MM.1S (cell line): ENCODE results near the gene AIMP1.

Experiments
- DNase-seq: peaks from one replicate; pipeline ENCODE4 v3.0.0-alpha.2; 2015
- H2AFZ ChIP-seq: fragments of 300-600 bp; sonication (generic); 2 replicates; pipeline ENCODE4 v1.6.0; 2016; ENCODE audit warnings: antibody characterized with exemption, low read length
- H3F3A ChIP-seq: fragments of 300-600 bp; sonication (generic); 2 replicates; pipeline ENCODE4 v1.6.1; 2016; ENCODE audit warnings: mild to moderate bottlenecking, antibody characterized with exemption, low read length, moderate library complexity, mixed read lengths; ENCODE audit not compliant: insufficient read depth
- H3K27ac ChIP-seq: fragments of 300-600 bp; sonication (generic); 2 replicates; pipeline ENCODE4 v1.5.1; 2016; ENCODE audit warnings: mild to moderate bottlenecking, low read length
- H3K27me3 ChIP-seq: fragments of 300-600 bp; sonication (generic); replicated peaks from 2 replicates; pipeline ENCODE4 v1.6.0; 2016; ENCODE audit warnings: low read length; ENCODE audit not compliant: insufficient read depth
- H3K36me3 ChIP-seq: fragments of 300-600 bp; sonication (generic); replicated peaks from 2 replicates; pipeline ENCODE4 v1.6.1; 2016; ENCODE audit warnings: mild to moderate bottlenecking, low read length, mixed read lengths; ENCODE audit not compliant: insufficient read depth
- H3K4me1 ChIP-seq: fragments of 300-600 bp; sonication (generic); 2 replicates; pipeline ENCODE4 v1.6.1; 2016; ENCODE audit warnings: low read length, mixed read lengths
- H3K4me2 ChIP-seq: fragments of 300-600 bp; sonication (generic); 2 replicates; pipeline ENCODE4 v1.6.0; 2016; ENCODE audit warnings: low read depth, low read length
- H3K4me3 ChIP-seq: fragments of 300-600 bp; sonication (generic); 2 replicates; pipeline ENCODE4 v1.5.1; 2016; ENCODE audit warnings: low read length, mixed read lengths
- H3K79me2 ChIP-seq: fragments of 300-600 bp; sonication (generic); 2 replicates; pipeline ENCODE4 v1.6.1; 2016; ENCODE audit warnings: mixed run types, low read length, mixed read lengths
- H3K9ac ChIP-seq: fragments of 300-600 bp; sonication (generic); 2 replicates; pipeline ENCODE4 v1.6.1; 2016; ENCODE audit warnings: low read length, mixed read lengths
- H3K9me2 ChIP-seq: fragments of 300-600 bp; sonication (generic); replicated peaks from 2 replicates; pipeline ENCODE4 v1.6.1; 2016; ENCODE audit warnings: mild to moderate bottlenecking, low read length, mixed read lengths; ENCODE audit not compliant: insufficient read depth
- H3K9me3 ChIP-seq: fragments of 300-600 bp; sonication (generic); replicated peaks from 2 replicates; pipeline ENCODE4 v1.6.1; 2016; ENCODE audit warnings: mild to moderate bottlenecking, low read length, mixed read lengths; ENCODE audit not compliant: insufficient read depth
- H4K20me1 ChIP-seq: fragments of 300-600 bp; sonication (generic); 2 replicates; pipeline ENCODE4 v1.6.1; 2016; ENCODE audit warnings: mild to moderate bottlenecking, low read length, moderate library complexity, mixed read lengths; ENCODE audit not compliant: insufficient read depth
- EZH2 ChIP-seq: fragments of 300-600 bp; sonication (generic); optimal IDR thresholded peaks from 2 replicates; pipeline ENCODE3; 2017; ENCODE audit warnings: low read depth, mild to moderate bottlenecking, antibody characterized with exemption, low read length, mixed read lengths
- EZH2phosphoT487 ChIP-seq: fragments of 300-600 bp; sonication (generic); IDR thresholded peaks from 2 replicates; pipeline ENCODE4 v1.6.1; 2018; ENCODE audit warnings: antibody characterized with exemption, low read length
- TF ChIP-seq, protein P1 (sequence below): fragments of 300-600 bp; sonication (generic); IDR thresholded peaks from 2 replicates; pipeline ENCODE4 v1.5.1; 2016; ENCODE audit warnings: antibody characterized with exemption, low read length, mixed read lengths

AIMP1 gene

DNA sequence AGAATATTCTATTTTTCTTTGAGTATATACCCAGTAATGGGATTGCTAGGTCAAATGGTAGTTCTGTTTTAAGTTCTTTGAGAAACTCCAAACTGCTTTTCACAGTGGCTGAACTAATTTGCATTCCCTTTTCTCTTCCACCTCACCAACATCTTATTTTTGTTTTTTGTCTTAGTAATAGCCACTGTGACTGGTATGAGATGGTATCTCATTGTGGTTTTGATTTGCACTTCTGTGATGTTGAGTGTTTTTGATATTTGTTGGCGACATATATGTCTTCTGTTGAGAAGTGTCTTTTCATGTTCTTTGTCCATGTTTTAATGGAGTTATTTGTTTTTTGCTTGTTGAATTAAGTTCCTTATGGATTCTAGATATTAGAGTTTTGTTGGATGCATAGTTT lies 24.4 kb downstream of the AIMP1 start:
- Histone ChIP-seq H3K4me1 (no peaks in the 10 kb centered on the region), H3K36me3 (0 out of 2 replicates have a peak, but pooled peaks cover 6% of the 10 kb centered on the region), H4K20me1 (0 out of 2 replicates have a peak, but pooled peaks cover 5% of the 10 kb centered on the region), H3K4me3 (no peak overlapping the region), H3K9ac (no peak overlapping the region), H3F3A (no peaks in the 10 kb centered on the region), H3K4me2 (no peak overlapping the region), H3K79me2 (peaks cover 48% of the 10 kb centered on the region), H3K27ac (no peak overlapping the region), H3K9me2 (no peaks in the 10 kb centered on the region), H2AFZ (no peak overlapping the region), H3K27me3 (no peaks in the 10 kb centered on the region), H3K9me3 (no peaks in the 10 kb centered on the region)
- TF ChIP-seq EZH2phosphoT487 (no peak), EZH2 (no peak)
- TF ChIP-seq, protein P1, sequence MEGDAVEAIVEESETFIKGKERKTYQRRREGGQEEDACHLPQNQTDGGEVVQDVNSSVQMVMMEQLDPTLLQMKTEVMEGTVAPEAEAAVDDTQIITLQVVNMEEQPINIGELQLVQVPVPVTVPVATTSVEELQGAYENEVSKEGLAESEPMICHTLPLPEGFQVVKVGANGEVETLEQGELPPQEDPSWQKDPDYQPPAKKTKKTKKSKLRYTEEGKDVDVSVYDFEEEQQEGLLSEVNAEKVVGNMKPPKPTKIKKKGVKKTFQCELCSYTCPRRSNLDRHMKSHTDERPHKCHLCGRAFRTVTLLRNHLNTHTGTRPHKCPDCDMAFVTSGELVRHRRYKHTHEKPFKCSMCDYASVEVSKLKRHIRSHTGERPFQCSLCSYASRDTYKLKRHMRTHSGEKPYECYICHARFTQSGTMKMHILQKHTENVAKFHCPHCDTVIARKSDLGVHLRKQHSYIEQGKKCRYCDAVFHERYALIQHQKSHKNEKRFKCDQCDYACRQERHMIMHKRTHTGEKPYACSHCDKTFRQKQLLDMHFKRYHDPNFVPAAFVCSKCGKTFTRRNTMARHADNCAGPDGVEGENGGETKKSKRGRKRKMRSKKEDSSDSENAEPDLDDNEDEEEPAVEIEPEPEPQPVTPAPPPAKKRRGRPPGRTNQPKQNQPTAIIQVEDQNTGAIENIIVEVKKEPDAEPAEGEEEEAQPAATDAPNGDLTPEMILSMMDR = no peak
- DNase-seq = no peak

DNA sequence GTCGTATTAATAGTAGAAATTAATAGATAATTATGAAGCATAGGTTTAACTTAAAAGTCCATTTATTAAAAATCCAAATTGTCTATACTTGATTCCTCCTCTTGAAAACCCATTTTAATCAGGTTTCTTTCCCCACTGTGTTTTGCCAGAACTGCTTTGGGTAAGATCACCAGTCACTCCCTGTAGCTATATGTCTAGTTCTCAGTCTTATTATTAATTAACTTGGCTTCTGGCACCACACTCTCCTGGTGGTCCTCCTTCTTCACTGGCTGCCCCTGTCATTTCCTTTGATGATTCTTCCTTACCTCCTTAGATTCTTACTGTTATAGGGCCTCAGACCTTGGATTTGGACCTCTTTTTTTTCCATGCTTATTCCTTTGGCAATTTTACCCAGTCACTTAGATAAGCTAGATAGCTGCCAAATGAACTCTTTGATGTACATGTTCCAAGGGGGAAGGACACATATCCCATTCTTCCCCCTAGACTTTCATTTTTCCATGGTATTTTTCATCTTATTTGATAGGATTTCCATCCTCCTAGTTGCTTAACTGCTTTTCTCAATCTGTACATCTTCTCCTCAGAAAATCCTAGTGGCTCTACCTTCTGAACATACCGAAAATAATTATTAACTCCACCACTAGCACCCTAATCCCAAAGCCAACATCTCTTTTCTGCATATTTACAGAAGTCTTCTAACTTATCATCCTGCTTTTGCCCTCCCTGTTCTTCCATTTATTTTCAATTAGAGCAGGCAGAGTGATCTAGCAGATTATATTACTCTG lies 27.7 kb downstream of the AIMP1 start:
- H3K4me3 ChIP-seq = no peak overlapping the region
- peaks cover 48% of the 10 kb centered on the region for H3K79me2 ChIP-seq
- H4K20me1 ChIP-seq = 0 out of 2 replicates have a peak, but pooled peaks cover 5% of the 10 kb centered on the region
- H2AFZ ChIP-seq = no peak overlapping the region
- no peak overlapping the region for H3K27ac ChIP-seq
- H3F3A ChIP-seq = no peaks in the 10 kb centered on the region
- no peaks in the 10 kb centered on the region for H3K4me1 ChIP-seq
- H3K4me2 ChIP-seq = no peak overlapping the region
- no peak overlapping the region for H3K9ac ChIP-seq
- no peak for DNase-seq
- no peaks in the 10 kb centered on the region for H3K9me3 ChIP-seq
- no peaks in the 10 kb centered on the region for H3K27me3 ChIP-seq
- TF ChIP-seq EZH2phosphoT487 = no peak
- no peak for TF ChIP-seq EZH2
- TF ChIP-seq, protein P1 = no peak
- no peaks in the 10 kb centered on the region; the same call in 1 of the 2 replicates for H3K36me3 ChIP-seq
- no peaks in the 10 kb centered on the region for H3K9me2 ChIP-seq

DNA sequence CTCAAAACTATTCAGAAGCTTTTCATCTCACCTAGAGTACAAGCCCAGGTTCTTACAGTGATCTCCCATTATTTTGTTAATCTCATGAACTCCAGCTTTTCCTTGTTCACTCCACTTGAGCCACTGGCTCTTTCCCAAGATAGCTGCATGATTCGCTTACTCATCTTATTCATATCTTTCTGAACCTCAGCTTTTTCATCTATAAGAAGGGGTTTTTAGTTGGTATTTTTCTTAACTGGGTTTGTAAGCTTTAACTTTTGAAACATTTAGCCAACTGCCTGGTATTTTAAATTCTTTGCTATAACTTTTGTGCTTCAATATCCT lies 28.3 kb downstream of the AIMP1 start:
- Histone ChIP-seq H2AFZ (no peak overlapping the region), H3K9me3 (no peaks in the 10 kb centered on the region), H3K27me3 (no peaks in the 10 kb centered on the region), H3K4me1 (no peaks in the 10 kb centered on the region), H3K4me3 (no peak overlapping the region), H3K9me2 (no peaks in the 10 kb centered on the region), H4K20me1 (0 out of 2 replicates have a peak, but pooled peaks cover 5% of the 10 kb centered on the region), H3K36me3 (no peaks in the 10 kb centered on the region; the same call in 1 of the 2 replicates), H3K79me2 (peaks cover 48% of the 10 kb centered on the region), H3F3A (no peaks in the 10 kb centered on the region), H3K9ac (no peak overlapping the region), H3K4me2 (no peak overlapping the region), H3K27ac (no peak overlapping the region)
- no peak for DNase-seq
- no peak for TF ChIP-seq EZH2phosphoT487
- TF ChIP-seq, protein P1 = no peak
- TF ChIP-seq EZH2 = no peak
